Measurements from ENCODE around the gene NAT8L.

NAT8L gene

DNA sequence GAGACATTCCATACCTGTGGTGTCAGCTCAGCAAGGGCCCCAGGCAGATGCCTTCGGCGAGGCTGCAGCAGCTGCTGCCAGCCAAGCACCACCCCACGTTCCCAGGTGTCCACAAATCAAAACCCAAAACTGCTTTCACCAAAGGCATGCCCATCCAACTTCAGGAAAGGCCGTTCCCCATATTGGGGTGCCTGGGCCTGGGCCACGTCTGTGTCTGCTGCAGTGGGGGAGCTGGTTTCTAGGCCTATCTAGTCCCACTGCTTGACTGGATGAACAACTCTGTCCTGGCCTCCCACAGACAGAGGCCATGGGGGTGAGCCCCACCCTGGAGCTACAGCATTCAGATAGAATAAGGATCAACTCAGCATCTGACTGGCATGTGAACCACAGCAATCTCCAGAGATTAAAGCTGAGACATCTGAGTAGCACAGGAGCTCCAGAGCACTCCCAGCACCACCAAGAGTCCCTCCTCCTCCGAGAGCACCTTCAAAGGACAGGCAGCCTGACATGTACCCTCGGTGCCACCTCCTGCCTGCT is 37.0 kb downstream of the NAT8L start:
- DNase-seq = no peak

DNA sequence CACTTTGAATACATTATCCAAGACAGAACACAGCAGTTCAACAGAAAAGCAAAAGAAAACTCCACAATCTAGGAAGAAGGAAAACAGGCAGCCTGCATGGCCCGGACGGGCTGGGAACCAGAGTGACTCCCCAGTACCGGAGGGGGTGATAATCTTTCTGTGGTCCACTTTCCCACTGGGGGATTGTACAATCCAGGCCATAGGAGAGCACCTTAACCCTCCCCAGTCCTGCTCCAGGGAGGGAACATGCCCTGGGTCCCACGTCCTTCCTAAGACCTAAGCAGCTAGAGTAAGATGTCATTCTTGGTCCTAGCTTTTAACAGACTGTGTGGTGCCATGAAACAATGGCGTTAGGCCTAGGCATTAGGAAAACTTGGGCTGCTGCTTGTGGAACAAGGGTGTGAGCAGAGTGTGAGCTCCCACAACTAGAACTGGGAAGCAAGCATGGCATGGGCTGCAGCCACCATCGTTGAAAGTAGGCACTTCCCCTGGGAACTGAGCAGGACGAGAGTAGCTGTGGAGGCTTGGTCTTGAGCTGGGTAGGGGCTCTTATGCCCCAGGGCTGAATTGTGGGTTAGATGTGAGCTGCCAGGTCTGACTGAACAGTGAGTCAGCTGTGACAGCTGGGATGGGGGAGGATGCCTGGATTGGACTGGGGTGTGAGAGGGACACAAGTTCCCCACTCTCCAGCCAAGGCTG is 42.4 kb downstream of the NAT8L start:
- DNase-seq = no peak

DNA sequence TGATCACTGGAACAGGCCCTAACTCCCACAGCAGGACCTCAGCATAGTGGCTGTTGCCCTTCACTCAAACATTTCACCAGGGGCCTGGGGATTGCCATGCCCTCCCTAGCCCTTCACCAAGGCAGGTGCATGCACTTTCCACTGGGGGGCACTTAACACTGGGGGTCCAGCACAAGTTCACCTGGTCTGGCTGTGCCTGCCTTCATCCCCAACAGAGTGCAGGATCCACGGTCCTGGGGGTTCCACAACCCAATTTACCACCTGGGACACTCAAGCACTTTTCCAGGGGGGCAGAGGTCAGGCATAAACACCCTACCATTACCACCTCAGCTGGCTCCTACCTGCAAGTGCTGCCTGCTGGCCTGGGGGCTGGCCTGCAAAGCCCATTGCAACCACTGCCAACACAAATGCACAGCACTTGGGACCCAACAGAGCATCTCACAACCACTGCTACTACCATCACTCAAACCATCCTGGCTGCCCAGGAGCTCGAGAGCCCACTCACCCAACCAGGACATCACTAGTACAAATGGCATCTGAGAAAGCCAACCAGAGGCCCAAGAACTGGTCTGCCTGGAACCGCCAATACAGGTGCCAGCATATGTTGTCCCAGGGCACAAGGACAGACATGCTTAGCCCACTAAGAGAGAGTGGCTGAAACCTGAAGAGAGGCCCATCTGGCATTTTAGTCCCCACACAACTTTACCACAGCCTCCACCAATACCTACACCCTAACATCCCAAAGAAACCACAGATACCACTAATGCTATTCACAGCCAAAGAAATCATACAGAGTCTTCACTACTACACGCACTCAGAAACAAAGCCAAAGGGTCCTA is 43.1 kb downstream of the NAT8L start:
- no peak for DNase-seq

DNA sequence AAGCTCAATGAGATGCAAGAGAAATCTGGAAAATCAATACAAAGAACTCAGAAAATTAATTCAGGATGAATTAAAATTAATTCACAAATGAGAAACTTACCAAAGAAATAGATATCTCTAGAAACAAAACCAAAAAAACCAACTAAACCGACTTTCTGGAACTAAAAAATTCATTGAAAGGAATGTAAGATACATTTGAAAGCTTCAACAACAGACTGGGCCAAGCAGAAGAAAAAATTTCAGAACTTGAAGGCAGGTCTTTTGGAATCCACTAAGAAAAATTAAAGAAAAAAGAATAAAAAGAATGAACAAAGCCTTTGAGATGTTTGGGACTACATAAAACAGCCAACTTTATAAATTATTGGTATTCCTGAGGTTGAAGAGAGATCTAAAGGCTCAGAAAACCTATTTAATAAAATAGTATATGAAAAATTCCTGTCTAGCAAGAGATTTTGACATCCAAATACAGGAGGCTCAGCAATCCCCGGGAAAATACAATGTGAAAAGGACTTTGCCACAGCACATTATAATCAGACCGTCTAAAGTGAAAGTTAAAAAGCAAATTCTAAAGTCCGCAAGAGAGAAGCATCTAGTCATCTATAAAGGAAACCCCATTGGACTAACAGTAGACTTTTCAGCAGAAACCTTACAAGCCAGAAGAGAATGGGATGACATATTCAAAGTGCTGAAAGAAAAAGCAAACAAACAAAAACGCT is 44.2 kb downstream of the NAT8L start:
- no peak for DNase-seq

DNA sequence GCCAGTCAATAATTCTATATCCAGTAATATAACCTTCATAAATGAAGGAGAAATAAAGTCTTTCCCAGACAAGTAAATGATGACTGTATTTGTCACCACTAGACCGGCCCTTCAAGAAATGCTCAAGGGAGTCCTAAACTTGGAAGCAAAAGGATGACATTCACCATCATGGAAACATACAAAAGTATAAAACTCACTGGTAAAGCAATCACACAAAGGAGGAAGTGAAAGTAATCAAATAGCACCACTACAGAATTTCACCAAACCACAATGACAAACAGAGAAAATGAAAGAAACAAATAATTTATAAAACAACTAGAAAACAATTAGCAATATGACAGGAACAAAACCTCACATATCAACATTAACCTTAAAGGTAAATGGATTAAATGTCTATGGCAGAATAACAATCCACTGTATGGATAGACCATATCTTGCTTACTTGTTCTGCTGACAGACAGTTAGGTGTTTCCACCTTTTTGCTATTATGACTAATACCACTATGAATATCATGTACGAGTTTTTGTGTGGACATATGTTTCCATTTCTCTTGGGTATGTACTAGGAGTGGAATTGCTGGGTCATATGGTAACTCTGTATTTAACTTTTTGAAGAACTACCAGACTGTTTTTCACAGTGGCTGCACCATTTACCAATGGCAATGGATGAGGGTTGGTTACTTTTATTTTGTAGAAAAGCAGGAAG is 44.9 kb downstream of the NAT8L start:
- DNase-seq = no peak

DNA sequence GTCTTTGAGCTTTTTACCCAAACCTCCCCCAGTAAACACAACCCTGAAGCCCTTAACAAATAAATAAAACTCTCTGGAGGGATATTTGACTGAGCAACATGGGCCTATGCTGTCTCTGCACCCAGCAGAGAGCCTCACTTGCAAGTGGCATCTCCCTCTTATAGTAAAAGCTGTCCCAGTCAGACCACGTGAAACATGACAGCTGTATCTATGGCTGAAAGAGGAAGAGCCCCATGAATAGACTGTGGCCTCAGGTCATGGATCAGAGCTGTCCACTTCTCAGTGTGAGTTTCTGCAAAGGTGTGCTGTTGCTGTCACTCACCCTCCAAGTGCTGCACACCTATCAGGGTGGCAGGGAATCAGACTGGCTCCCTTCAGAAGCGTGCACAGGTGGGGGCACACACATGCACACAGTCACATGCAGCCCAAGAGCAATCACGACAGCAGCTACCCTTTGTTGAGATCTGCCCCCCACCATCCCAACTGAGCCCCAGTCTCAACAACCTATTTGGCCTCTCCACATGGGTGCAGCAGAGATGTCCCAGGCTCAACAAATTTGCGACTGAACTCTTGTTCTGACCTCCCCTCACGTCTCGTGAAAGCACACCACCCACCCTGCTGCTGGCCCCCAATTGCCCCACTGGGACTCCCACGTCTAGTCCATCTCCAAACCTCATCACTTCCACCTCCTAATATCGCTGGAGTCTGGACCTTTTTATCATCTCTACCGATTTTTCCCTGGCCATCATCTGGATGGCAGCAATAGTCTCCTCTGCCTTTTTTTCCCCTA is 45.6 kb downstream of the NAT8L start:
- no peak for DNase-seq

DNA sequence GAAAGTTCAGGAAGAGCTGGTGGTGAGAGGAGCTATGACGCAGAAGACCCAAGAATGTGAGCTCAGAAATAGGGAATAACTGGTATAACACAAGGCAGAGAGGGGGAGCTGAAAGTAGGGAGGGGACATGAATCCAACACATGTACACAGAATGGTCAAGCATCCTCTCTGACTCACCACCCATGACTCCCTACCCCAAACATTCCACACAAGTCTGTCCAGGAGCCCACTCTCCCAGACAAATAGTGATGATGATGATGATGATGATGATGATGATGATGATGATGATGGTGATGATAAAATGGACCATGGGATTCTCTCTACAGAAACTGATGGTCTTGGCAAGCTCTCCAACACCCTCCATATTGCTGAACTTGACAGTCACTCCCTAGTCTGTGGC is 46.4 kb downstream of the NAT8L start:
- no peak for DNase-seq

DNA sequence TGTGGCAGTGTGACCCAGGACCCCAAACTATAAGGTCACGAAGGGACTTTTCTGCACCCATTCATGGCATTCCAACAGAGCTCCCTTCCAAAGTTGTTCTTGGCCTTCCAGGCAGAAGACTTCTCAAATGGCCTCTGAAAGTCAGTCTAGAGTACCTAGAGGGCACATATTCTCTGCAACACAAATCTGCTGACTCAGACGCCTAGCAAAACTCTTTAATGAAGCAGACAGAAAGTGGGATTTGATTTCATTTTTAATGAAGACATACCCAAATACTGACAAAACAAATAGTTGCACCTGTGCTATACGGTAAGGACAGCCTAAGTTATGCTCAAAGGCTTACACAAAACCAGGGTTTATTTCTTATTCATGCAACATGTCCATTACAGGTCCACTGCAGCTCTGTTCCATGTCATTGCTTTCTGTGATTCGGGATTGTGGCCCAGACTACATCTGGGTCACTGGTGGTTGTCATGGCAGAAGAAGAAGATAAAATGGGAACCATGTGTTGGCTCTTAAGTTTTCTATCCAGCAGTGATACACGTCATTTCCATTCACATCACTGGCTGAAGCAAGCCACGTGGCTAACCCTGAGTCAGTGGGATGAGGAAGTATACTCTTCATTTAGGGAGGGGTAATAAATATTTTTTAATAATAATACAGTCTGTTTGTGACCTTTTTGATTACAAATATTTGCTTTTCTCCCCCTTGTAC is 57.7 kb downstream of the NAT8L start:
- DNase-seq = no peak
